ENCODE results near the gene KLK10.

KLK10 gene

GRCh38 chr19:51019544-51019925 is at the start of gene KLK10:
KLK10 (minus strand) TSS chr19:51019709; CDS start chr19:51019130, 579 bp downstream.
- no peak for DNase-seq

- no peak for DNase-seq
Observed at GRCh38 chr19:51066393-51067186, 47.1 kb upstream of the KLK10 start.

GRCh38 chr19:51065221-51065960 is 45.9 kb upstream of the KLK10 start:
- DNase-seq = no peak

- DNase-seq = no peak
Observed at GRCh38 chr19:51064534-51065220, 45.2 kb upstream of the KLK10 start, which contains the start of gene KLK13. KLK13 (minus strand) TSS chr19:51065092; CDS start chr19:51065067, 25 bp downstream.

- DNase-seq = no peak
Observed at GRCh38 chr19:51063664-51064063, 44.2 kb upstream of the KLK10 start.

GRCh38 chr19:51060973-51061372 is 41.5 kb upstream of the KLK10 start:
- no peak for DNase-seq

- DNase-seq = no peak
Observed at GRCh38 chr19:51060336-51060735, 40.8 kb upstream of the KLK10 start.

- no peak for DNase-seq
Observed at GRCh38 chr19:51059715-51060114, 40.2 kb upstream of the KLK10 start.

GRCh38 chr19:51055866-51056265 is 36.4 kb upstream of the KLK10 start:
- DNase-seq = no peak

- no peak for DNase-seq
Observed at GRCh38 chr19:51047031-51047335, 27.5 kb upstream of the KLK10 start.

- DNase-seq = no peak
Observed at GRCh38 chr19:51044327-51044726, 24.8 kb upstream of the KLK10 start.

- DNase-seq = no peak
Observed at GRCh38 chr19:51043497-51043896, 24.0 kb upstream of the KLK10 start.

- no peak for DNase-seq
Observed at GRCh38 chr19:51040151-51040550, 20.6 kb upstream of the KLK10 start.

- no peak for DNase-seq
Observed at GRCh38 chr19:51036519-51036918, 17.0 kb upstream of the KLK10 start.

GRCh38 chr19:51034704-51035103 is 15.2 kb upstream of the KLK10 start, which contains the start of gene KLK12:
KLK12 (minus strand) TSS chr19:51035002; CDS start chr19:51034621, 381 bp downstream.
- DNase-seq = no peak

GRCh38 chr19:51031880-51032225 is 12.3 kb upstream of the KLK10 start:
- no peak for DNase-seq

- DNase-seq = no peak
Observed at GRCh38 chr19:51031220-51031879, 11.8 kb upstream of the KLK10 start.

- no peak for DNase-seq
Observed at GRCh38 chr19:51030631-51031030, 11.1 kb upstream of the KLK10 start.

GRCh38 chr19:51029718-51030117 is 10.2 kb upstream of the KLK10 start:
- DNase-seq = no peak

GRCh38 chr19:51027873-51028272 is 8.4 kb upstream of the KLK10 start:
- no peak for DNase-seq

GRCh38 chr19:51027126-51027806 is 7.8 kb upstream of the KLK10 start:
- no peak for DNase-seq

GRCh38 chr19:51026554-51026831 is 7.0 kb upstream of the KLK10 start, which contains the start of gene KLK11:
KLK11 (minus strand) TSS chr19:51026616; CDS start chr19:51025631, 985 bp downstream.
- no peak for DNase-seq
